Measurements from ENCODE around the gene PDE5A. TPM values are rescaled to one million over a fixed set of nuclear protein-coding genes. Genes with fewer than 3 reads are reported as not detected.

Gene PDE5A
- polyA plus RNA-seq, 3 donors, result 0.80 to 0.82 TPM; not detected in 1

GRCh38 chr4:119652998-119653397 is 24.4 kb upstream of the PDE5A start:
- no peaks in the 10 kb centered on the region for H3K4me1 Mint-ChIP-seq
- no peak overlapping the region for H3K4me3 ChIP-seq (replicated peaks in 1 of 3; ENCODE audit: low read depth in 2 of 3, low read length in 3 of 3)
- no peaks in the 10 kb centered on the region for H3K36me3 Mint-ChIP-seq
- H2AFZ ChIP-seq (ENCODE audit: insufficient read depth, low read depth, low read length, poor library complexity, severe bottlenecking), result no peak overlapping the region
- no peaks in the 10 kb centered on the region for H3K27me3 ChIP-seq (ENCODE audit: control insufficient read depth in 2 of 2, insufficient read depth in 2 of 2, low read length in 2 of 2)
- H3K9me3 ChIP-seq (replicated peaks in 1 of 2; ENCODE audit: control insufficient read depth in 1 of 2, insufficient read depth in 1 of 2, low read length in 2 of 2), result no peaks in the 10 kb centered on the region
- H3K36me3 ChIP-seq (replicated peaks in 1 of 2; ENCODE audit: control insufficient read depth in 1 of 2, insufficient read depth in 2 of 2, low read length in 2 of 2), result no peaks in the 10 kb centered on the region
- no peaks in the 10 kb centered on the region for H4K20me1 ChIP-seq (ENCODE audit: insufficient read depth, low read length)
- WGBS (ENCODE audit: insufficient coverage), result no CpG with 5 or more reads among the region's 1 CpG
- TF ChIP-seq CTCF (IDR thresholded peaks at IDR 0.05), result no peak
- no peak overlapping the region for H3K4me3 Mint-ChIP-seq
- peaks cover 0 to 1% (median 0%) of the 10 kb centered on the region in 7 donors for H3K9me3 Mint-ChIP-seq
- no peak overlapping the region for H3K27ac Mint-ChIP-seq
- intact Hi-C loops (cut with micrococcal nuclease), result no loop called here
- no peak overlapping the region for H3K27ac ChIP-seq (ENCODE audit: low read depth in 1 of 2, low read length in 2 of 2)
- H3K27me3 Mint-ChIP-seq (ENCODE audit: low read depth in 3 of 3), result peaks cover 0 to 3% (median 1%) of the 10 kb centered on the region in 3 donors
- no peak for DNase-seq
- no peaks in the 10 kb centered on the region for H3K4me1 ChIP-seq (ENCODE audit: control insufficient read depth in 1 of 2, insufficient read depth in 2 of 2, low read length in 2 of 2)
- no peaks in the 10 kb centered on the region for H3K79me2 ChIP-seq (ENCODE audit: insufficient read depth, low read length)
- H3K4me2 ChIP-seq (replicated peaks; ENCODE audit: extremely low read depth, low read length, poor library complexity, severe bottlenecking), result no peak overlapping the region
- H3K9ac ChIP-seq (ENCODE audit: insufficient read depth, low read length, poor library complexity, severe bottlenecking), result no peak overlapping the region

GRCh38 chr4:119648398-119648797 is 19.8 kb upstream of the PDE5A start:
- no peaks in the 10 kb centered on the region for H3K4me1 ChIP-seq (ENCODE audit: control insufficient read depth in 1 of 2, insufficient read depth in 2 of 2, low read length in 2 of 2)
- H3K4me2 ChIP-seq (replicated peaks; ENCODE audit: extremely low read depth, low read length, poor library complexity, severe bottlenecking), result no peak overlapping the region
- no peak for DNase-seq
- no peaks in the 10 kb centered on the region for H3K79me2 ChIP-seq (ENCODE audit: insufficient read depth, low read length)
- Mint-ChIP-seq H3K4me1 (no peaks in the 10 kb centered on the region), H3K36me3 (no peaks in the 10 kb centered on the region), H3K27me3 (ENCODE audit: low read depth in 3 of 3) (peaks cover 0 to 3% (median 1%) of the 10 kb centered on the region in 3 donors), H3K27ac (no peak overlapping the region), H3K9me3 (peaks cover 0 to 3% (median 1%) of the 10 kb centered on the region in 7 donors), H3K4me3 (no peak overlapping the region)
- H3K27me3 ChIP-seq (ENCODE audit: control insufficient read depth in 2 of 2, insufficient read depth in 2 of 2, low read length in 2 of 2), result no peaks in the 10 kb centered on the region
- no peaks in the 10 kb centered on the region for H4K20me1 ChIP-seq (ENCODE audit: insufficient read depth, low read length)
- no peak overlapping the region for H3K27ac ChIP-seq (ENCODE audit: low read depth in 1 of 2, low read length in 2 of 2)
- TF ChIP-seq CTCF (IDR thresholded peaks at IDR 0.05), result no peak
- H3K4me3 ChIP-seq (replicated peaks in 1 of 3; ENCODE audit: low read depth in 2 of 3, low read length in 3 of 3), result no peak overlapping the region
- H2AFZ ChIP-seq (ENCODE audit: insufficient read depth, low read depth, low read length, poor library complexity, severe bottlenecking), result no peak overlapping the region
- WGBS (ENCODE audit: insufficient coverage), result no CpG with 5 or more reads among the region's 2 CpGs
- H3K9ac ChIP-seq (ENCODE audit: insufficient read depth, low read length, poor library complexity, severe bottlenecking), result no peak overlapping the region
- intact Hi-C loops (cut with micrococcal nuclease), result no loop called here
- no peaks in the 10 kb centered on the region for H3K36me3 ChIP-seq (replicated peaks in 1 of 2; ENCODE audit: control insufficient read depth in 1 of 2, insufficient read depth in 2 of 2, low read length in 2 of 2)
- no peaks in the 10 kb centered on the region for H3K9me3 ChIP-seq (replicated peaks in 1 of 2; ENCODE audit: control insufficient read depth in 1 of 2, insufficient read depth in 1 of 2, low read length in 2 of 2)

Measured in CD14-positive monocyte (primary cell).